ENCODE results near the gene TSHZ1.
"Not testable (repeated sequence)": the region's sequence is repeated elsewhere in the genome, so short reads cannot be mapped to it uniquely, and the experiment has no call there.

GRCh38 chr18:75187702-75188101, 22.9 kb upstream of the TSHZ1 start:
- TF ChIP-seq CTCF, POLR2A (IDR thresholded peaks at IDR 0.05): not testable (repeated sequence)

Measured in esophagus squamous epithelium (tissue), 4 donors.